WTC11 (cell line): ENCODE measurements around the gene PTPRN2. TPM values are rescaled to one million over a fixed set of nuclear protein-coding genes. Genes with fewer than 3 reads are reported as not detected.

Experiments used
- ATAC-seq: fragments of 200-7000 bp; cut with Tn5 transposase; 2 replicates; pipeline ENCODE4 v1.10.0; 2021; ENCODE audit warnings: mild to moderate bottlenecking, moderate library complexity
- CTCF ChIA-PET: fragments of 300-600 bp; sonication (Branson Sonifier 250); formaldehyde crosslinking; loops from one replicate; lab custom pipeline; 2021; ENCODE audit warnings: antibody characterized with exemption; lab: Charles Lee
- POLR2A ChIA-PET: fragments of 350-600 bp; sonication (Branson Sonifier 250); formaldehyde crosslinking; loops from one replicate; lab custom pipeline; 2021; ENCODE audit warnings: antibody characterized with exemption; lab: Charles Lee
- DNase-seq: peaks from one replicate; pipeline ENCODE4 v3.0.0; 2021; ENCODE audit warnings: low spot score
- H3K27ac Mint-ChIP-seq: 2 replicates; pipeline ENCODE4 v1.8.0; 2021; ENCODE audit warnings: mixed read lengths
- H3K27me3 Mint-ChIP-seq: 2 replicates; pipeline ENCODE4 v1.8.0; 2021; ENCODE audit warnings: low read depth, mild to moderate bottlenecking, moderate library complexity, mixed read lengths
- H3K36me3 Mint-ChIP-seq: 2 replicates; pipeline ENCODE4 v1.8.0; 2021; ENCODE audit warnings: mixed read lengths
- H3K4me1 Mint-ChIP-seq: 2 replicates; pipeline ENCODE4 v1.8.0; 2022; ENCODE audit warnings: mixed read lengths
- H3K4me3 Mint-ChIP-seq: 2 replicates; pipeline ENCODE4 v1.8.0; 2021; ENCODE audit warnings: mild to moderate bottlenecking, moderate library complexity, mixed read lengths
- H3K9me3 Mint-ChIP-seq: 2 replicates; pipeline ENCODE4 v1.8.0; 2021; ENCODE audit warnings: mixed read lengths
- EMX1 ChIP-seq: fragments of 250-450 bp; sonication (Bioruptor Pico); IDR thresholded peaks from 2 replicates; pipeline ENCODE4 v1.8.0; 2021; ENCODE audit warnings: mild to moderate bottlenecking
- FOXK1 ChIP-seq: sonication (generic); formaldehyde crosslinking; IDR thresholded peaks from 2 replicates; pipeline ENCODE4 v1.8.0; 2022; ENCODE audit warnings: mild to moderate bottlenecking, moderate library complexity, missing genetic modification reagents
- GRHL2 ChIP-seq: fragments of 250-450 bp; sonication (Bioruptor Pico); IDR thresholded peaks from 2 replicates; pipeline ENCODE4 v1.8.0; 2022; ENCODE audit warnings: mild to moderate bottlenecking, moderate library complexity; ENCODE audit not compliant: insufficient replicate concordance, severe bottlenecking
- GTF2I ChIP-seq: fragments of 250-450 bp; sonication (Bioruptor Pico); conservative IDR thresholded peaks from 2 replicates; pipeline ENCODE4 v1.4.0; 2021; ENCODE audit warnings: mild to moderate bottlenecking
- HMGA2 ChIP-seq: fragments of 250-450 bp; sonication (Bioruptor Pico); IDR thresholded peaks from 2 replicates; pipeline ENCODE4 v1.4.0; 2021; ENCODE audit warnings: mild to moderate bottlenecking, moderate library complexity
- NR2C2 ChIP-seq: sonication (generic); formaldehyde crosslinking; IDR thresholded peaks from 2 replicates; pipeline ENCODE4 v1.8.0; 2022; ENCODE audit warnings: mild to moderate bottlenecking, missing genetic modification reagents
- SMAD3 ChIP-seq: sonication (generic); formaldehyde crosslinking; IDR thresholded peaks from 2 replicates; pipeline ENCODE4 v1.8.0; 2022; ENCODE audit warnings: missing genetic modification reagents, mild to moderate bottlenecking, borderline replicate concordance
- SOX15 ChIP-seq: fragments of 250-450 bp; sonication (Bioruptor Pico); IDR thresholded peaks from 2 replicates; pipeline ENCODE4 v1.9.0; 2021; ENCODE audit warnings: mild to moderate bottlenecking
- TEAD1 ChIP-seq: sonication (generic); formaldehyde crosslinking; IDR thresholded peaks from 2 replicates; pipeline ENCODE4 v1.8.0; 2022; ENCODE audit warnings: mild to moderate bottlenecking, missing genetic modification reagents
- TEAD4 ChIP-seq: sonication (generic); formaldehyde crosslinking; IDR thresholded peaks from 2 replicates; pipeline ENCODE4 v1.8.0; 2022; ENCODE audit warnings: mild to moderate bottlenecking, missing genetic modification reagents
- ZBTB21 ChIP-seq: sonication (generic); formaldehyde crosslinking; IDR thresholded peaks from 2 replicates; pipeline ENCODE4 v1.8.1; 2023; ENCODE audit warnings: mild to moderate bottlenecking, missing genetic modification reagents, borderline replicate concordance
- ZNF317 ChIP-seq: sonication (generic); formaldehyde crosslinking; IDR thresholded peaks from 2 replicates; pipeline ENCODE4 v1.8.1; 2023; ENCODE audit warnings: low read depth, mild to moderate bottlenecking, moderate library complexity, missing genetic modification reagents, borderline replicate concordance
- ZNF416 ChIP-seq: fragments of 250-450 bp; sonication (Bioruptor Pico); IDR thresholded peaks from 2 replicates; pipeline ENCODE4 v1.9.0; 2021; ENCODE audit warnings: mild to moderate bottlenecking, inconsistent platforms
- ZNF423 ChIP-seq: fragments of 250-450 bp; sonication (Bioruptor Pico); IDR thresholded peaks from 2 replicates; pipeline ENCODE4 v2.1.2; 2022; ENCODE audit warnings: mild to moderate bottlenecking, moderate library complexity
- total RNA-seq: library from RNA; stranded (reverse); gene quantifications from 3 replicates; pipeline ENCODE4 v1.2.3, GENCODE V29; 2021
- TF ChIP-seq, protein P1 (sequence below): sonication (generic); formaldehyde crosslinking; IDR thresholded peaks from 2 replicates; pipeline ENCODE4 v1.8.0; 2022; ENCODE audit warnings: mild to moderate bottlenecking, missing genetic modification reagents
- TF ChIP-seq, protein P2 (sequence below): sonication (generic); formaldehyde crosslinking; IDR thresholded peaks from 2 replicates; pipeline ENCODE4 v1.8.0; 2023; ENCODE audit warnings: mild to moderate bottlenecking, missing genetic modification reagents

Gene PTPRN2
- total RNA-seq, 1 experiment from 2014 or later = 4.7 TPM

GRCh38 chr7:158475679-158476052 lies 112.0 kb downstream of the PTPRN2 start:
- ATAC-seq (no peak), DNase-seq (no peak)
- H3K4me3 Mint-ChIP-seq = no peak overlapping the region
- peaks cover 45% of the 10 kb centered on the region for H3K4me1 Mint-ChIP-seq
- no peaks in the 10 kb centered on the region for H3K27me3 Mint-ChIP-seq
- H3K27ac Mint-ChIP-seq = no peak overlapping the region
- TF ChIP-seq SMAD3 (CRISPR knock-in tag) (no peak), ZBTB21 (no peak), GTF2I (CRISPR knock-in tag) (no peak), SOX15 (CRISPR knock-in tag) (no peak), ZNF423 (CRISPR knock-in tag) (no peak)
- TF ChIP-seq, protein P1, sequence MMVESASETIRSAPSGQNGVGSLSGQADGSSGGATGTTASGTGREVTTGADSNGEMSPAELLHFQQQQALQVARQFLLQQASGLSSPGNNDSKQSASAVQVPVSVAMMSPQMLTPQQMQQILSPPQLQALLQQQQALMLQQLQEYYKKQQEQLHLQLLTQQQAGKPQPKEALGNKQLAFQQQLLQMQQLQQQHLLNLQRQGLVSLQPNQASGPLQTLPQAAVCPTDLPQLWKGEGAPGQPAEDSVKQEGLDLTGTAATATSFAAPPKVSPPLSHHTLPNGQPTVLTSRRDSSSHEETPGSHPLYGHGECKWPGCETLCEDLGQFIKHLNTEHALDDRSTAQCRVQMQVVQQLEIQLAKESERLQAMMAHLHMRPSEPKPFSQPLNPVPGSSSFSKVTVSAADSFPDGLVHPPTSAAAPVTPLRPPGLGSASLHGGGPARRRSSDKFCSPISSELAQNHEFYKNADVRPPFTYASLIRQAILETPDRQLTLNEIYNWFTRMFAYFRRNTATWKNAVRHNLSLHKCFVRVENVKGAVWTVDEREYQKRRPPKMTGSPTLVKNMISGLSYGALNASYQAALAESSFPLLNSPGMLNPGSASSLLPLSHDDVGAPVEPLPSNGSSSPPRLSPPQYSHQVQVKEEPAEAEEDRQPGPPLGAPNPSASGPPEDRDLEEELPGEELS (CRISPR knock-in tag) = no peak
- no peaks in the 10 kb centered on the region for H3K36me3 Mint-ChIP-seq
- ChIA-PET CTCF (interaction anchor here (0.8 to 2.2 kb wide), 3 partner anchors 10 to 80 kb away, joined by 3 to 6 read pairs (median 4); no protein-coding TSS in a partner anchor), POLR2A (no interaction called here)
- H3K9me3 Mint-ChIP-seq = 0 out of 2 replicates have a peak, but pooled peaks cover under 1% of the 10 kb centered on the region

DNA sequence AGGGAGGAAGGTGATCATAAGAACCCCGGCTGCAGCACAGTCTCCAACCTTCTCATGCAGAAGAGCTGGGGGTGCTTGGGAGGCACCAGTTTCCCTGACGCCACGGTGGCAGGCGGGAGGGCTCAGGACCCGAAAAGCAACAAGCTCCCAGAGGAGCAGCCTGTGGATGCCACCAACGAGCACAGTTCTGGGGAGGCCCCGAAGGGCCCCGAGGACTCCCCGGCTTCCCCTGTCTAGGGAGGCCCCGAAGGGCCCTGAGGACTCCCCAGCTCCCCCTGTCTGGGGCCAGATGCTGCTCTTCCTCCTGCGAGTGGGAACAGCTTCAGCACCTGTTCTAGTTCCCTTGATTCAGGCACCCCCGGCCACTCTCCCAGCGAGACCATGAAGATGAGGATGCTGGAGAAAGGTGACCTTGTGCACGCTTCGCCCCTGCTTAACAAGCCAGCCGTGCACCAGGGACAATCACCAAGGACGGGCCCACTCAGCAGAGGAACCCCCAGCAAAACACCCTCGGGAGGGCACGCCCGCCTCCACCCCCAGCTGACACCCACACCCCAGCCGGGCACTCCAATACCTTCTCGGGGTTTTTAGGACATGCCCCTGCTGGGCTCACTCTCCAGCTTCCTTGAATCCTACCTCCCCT lies 112.5 kb downstream of the PTPRN2 start:
- POLR2A ChIA-PET = no interaction called here
- Mint-ChIP-seq H3K4me3 (no peak overlapping the region), H3K27me3 (no peaks in the 10 kb centered on the region), H3K27ac (no peak overlapping the region), H3K9me3 (no peaks in the 10 kb centered on the region), H3K4me1 (peaks cover 47% of the 10 kb centered on the region), H3K36me3 (no peaks in the 10 kb centered on the region)
- TF ChIP-seq GRHL2 (CRISPR knock-in tag) (no peak), NR2C2 (no peak), SMAD3 (CRISPR knock-in tag) (no peak), ZNF416 (CRISPR knock-in tag) (no peak)
- TF ChIP-seq, protein P2, sequence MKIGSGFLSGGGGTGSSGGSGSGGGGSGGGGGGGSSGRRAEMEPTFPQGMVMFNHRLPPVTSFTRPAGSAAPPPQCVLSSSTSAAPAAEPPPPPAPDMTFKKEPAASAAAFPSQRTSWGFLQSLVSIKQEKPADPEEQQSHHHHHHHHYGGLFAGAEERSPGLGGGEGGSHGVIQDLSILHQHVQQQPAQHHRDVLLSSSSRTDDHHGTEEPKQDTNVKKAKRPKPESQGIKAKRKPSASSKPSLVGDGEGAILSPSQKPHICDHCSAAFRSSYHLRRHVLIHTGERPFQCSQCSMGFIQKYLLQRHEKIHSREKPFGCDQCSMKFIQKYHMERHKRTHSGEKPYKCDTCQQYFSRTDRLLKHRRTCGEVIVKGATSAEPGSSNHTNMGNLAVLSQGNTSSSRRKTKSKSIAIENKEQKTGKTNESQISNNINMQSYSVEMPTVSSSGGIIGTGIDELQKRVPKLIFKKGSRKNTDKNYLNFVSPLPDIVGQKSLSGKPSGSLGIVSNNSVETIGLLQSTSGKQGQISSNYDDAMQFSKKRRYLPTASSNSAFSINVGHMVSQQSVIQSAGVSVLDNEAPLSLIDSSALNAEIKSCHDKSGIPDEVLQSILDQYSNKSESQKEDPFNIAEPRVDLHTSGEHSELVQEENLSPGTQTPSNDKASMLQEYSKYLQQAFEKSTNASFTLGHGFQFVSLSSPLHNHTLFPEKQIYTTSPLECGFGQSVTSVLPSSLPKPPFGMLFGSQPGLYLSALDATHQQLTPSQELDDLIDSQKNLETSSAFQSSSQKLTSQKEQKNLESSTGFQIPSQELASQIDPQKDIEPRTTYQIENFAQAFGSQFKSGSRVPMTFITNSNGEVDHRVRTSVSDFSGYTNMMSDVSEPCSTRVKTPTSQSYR (CRISPR knock-in tag) = no peak
- no peak for ATAC-seq
- DNase-seq = no peak
- CTCF ChIA-PET = interaction anchor here (0.8 to 2.2 kb wide), 3 partner anchors 11 to 79 kb away, joined by 3 to 6 read pairs (median 4); no protein-coding TSS in a partner anchor

DNA sequence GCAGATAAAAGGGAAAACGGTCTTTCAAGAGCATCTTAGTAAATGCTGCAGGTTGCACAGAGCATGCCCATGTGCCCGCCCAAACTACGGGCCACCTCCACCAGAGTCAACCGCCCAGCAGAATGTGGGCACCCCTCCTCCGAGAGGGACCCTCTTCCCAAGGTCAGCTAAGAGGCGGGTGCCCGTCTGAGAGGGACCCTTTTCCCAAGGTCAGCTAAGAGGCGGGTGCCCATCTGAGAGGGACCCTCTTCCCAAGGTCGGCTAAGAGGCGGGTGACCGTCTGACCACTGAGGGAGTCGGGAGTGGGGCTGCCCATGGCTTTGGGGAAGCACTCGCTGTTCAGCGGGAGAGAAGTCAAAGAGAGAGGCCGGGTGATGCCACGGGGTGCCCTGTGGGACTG lies 113.1 kb downstream of the PTPRN2 start:
- POLR2A ChIA-PET = no interaction called here
- no peaks in the 10 kb centered on the region for H3K27me3 Mint-ChIP-seq
- H3K4me1 Mint-ChIP-seq = peaks cover 48% of the 10 kb centered on the region
- no peak overlapping the region for H3K27ac Mint-ChIP-seq
- no peak overlapping the region for H3K4me3 Mint-ChIP-seq
- H3K36me3 Mint-ChIP-seq = no peaks in the 10 kb centered on the region
- no peak for TF ChIP-seq ZBTB21
- TF ChIP-seq TEAD1 (CRISPR knock-in tag) = no peak
- no peak for TF ChIP-seq TEAD4 (CRISPR knock-in tag)
- no peak for TF ChIP-seq HMGA2 (CRISPR knock-in tag)
- no peak for TF ChIP-seq ZNF317 (CRISPR knock-in tag)
- TF ChIP-seq EMX1 (CRISPR knock-in tag) = no peak
- no peak for TF ChIP-seq FOXK1
- ATAC-seq (no peak), DNase-seq (no peak)
- CTCF ChIA-PET = interaction anchor here (1.0 to 2.2 kb wide), 2 partner anchors 11 to 21 kb away, joined by 3 to 6 read pairs; no protein-coding TSS in a partner anchor
- no peaks in the 10 kb centered on the region for H3K9me3 Mint-ChIP-seq
